ENCODE results near the gene OR4D9. TPM values are rescaled to one million over a fixed set of nuclear protein-coding genes. Genes with fewer than 3 reads are reported as not detected.

The OR4D9 gene
- total and polyA plus RNA-seq, 11 donors = not detected

GRCh38 chr11:59479906-59480305, 31.4 kb upstream of the OR4D9 start:
- DNase-seq (no peak), ATAC-seq (no peak)
- Histone ChIP-seq H3K9me3 (no peaks in the 10 kb centered on the region), H3K27me3 (no peaks in the 10 kb centered on the region), H3K4me3 (no peak overlapping the region), H3K36me3 (no peaks in the 10 kb centered on the region), H3K27ac (no peak overlapping the region), H3K4me1 (no peaks in the 10 kb centered on the region)
- TF ChIP-seq POLR2A (IDR thresholded peaks at IDR 0.05) (no peak), CTCF (IDR thresholded peaks at IDR 0.05) (no peak)
- intact Hi-C loops (cut with DNase I) = no loop called here

- no peak for DNase-seq
- WGBS, 4 donors = 80 to 91% (median 85%) methylated on average over 3 of the region's 3 CpGs
- H3K9me3 ChIP-seq = no peaks in the 10 kb centered on the region
- intact Hi-C loops (cut with DNase I) = no loop called here
- TF ChIP-seq POLR2A (IDR thresholded peaks at IDR 0.05) = no peak
- no peak for TF ChIP-seq CTCF (IDR thresholded peaks at IDR 0.05)
- no peaks in the 10 kb centered on the region for H3K4me1 ChIP-seq
- ATAC-seq = no peak
- no peak overlapping the region for H3K4me3 ChIP-seq
- H3K36me3 ChIP-seq = no peaks in the 10 kb centered on the region
- no peaks in the 10 kb centered on the region for H3K27me3 ChIP-seq
- H3K27ac ChIP-seq = no peak overlapping the region
Measured at GRCh38 chr11:59480359-59480758, 31.0 kb upstream of the OR4D9 start.

- Histone ChIP-seq H3K4me3 (no peak overlapping the region), H3K9me3 (no peaks in the 10 kb centered on the region), H3K36me3 (no peaks in the 10 kb centered on the region), H3K27me3 (no peaks in the 10 kb centered on the region), H3K27ac (no peak overlapping the region), H3K4me1 (no peaks in the 10 kb centered on the region)
- ATAC-seq (no peak), DNase-seq (no peak)
- intact Hi-C loops (cut with DNase I) = no loop called here
- no peak for TF ChIP-seq POLR2A (IDR thresholded peaks at IDR 0.05)
- no peak for TF ChIP-seq CTCF (IDR thresholded peaks at IDR 0.05)
- WGBS, 4 donors = 33 to 86% (median 69%) methylated on average over 1 of the region's 1 CpG
Measured at GRCh38 chr11:59501931-59502330, 9.4 kb upstream of the OR4D9 start.

GRCh38 chr11:59503276-59503675, 8.1 kb upstream of the OR4D9 start, which contains the start of gene OR4D11:
Gene OR4D11, plus strand, starts transcription at chr11:59503576. Its CDS starts 0 bp downstream, at chr11:59503576.
- intact Hi-C loops (cut with DNase I) = no loop called here
- no peak within 1 kb of the TSS for H3K27ac ChIP-seq
- ATAC-seq (no peak), DNase-seq (no peak)
- H3K4me1 ChIP-seq = no peaks in the 10 kb centered on the region
- H3K4me3 ChIP-seq = no peak within 1 kb of the TSS
- TF ChIP-seq POLR2A (IDR thresholded peaks at IDR 0.05) (no peak), CTCF (IDR thresholded peaks at IDR 0.05) (no peak)
- H3K36me3 ChIP-seq = no peaks in the 10 kb centered on the region
- H3K9me3 ChIP-seq = no peaks in the 10 kb centered on the region
- no peaks in the 10 kb centered on the region for H3K27me3 ChIP-seq
